ENCODE data around the gene DPCD.

Gene DPCD

DNA sequence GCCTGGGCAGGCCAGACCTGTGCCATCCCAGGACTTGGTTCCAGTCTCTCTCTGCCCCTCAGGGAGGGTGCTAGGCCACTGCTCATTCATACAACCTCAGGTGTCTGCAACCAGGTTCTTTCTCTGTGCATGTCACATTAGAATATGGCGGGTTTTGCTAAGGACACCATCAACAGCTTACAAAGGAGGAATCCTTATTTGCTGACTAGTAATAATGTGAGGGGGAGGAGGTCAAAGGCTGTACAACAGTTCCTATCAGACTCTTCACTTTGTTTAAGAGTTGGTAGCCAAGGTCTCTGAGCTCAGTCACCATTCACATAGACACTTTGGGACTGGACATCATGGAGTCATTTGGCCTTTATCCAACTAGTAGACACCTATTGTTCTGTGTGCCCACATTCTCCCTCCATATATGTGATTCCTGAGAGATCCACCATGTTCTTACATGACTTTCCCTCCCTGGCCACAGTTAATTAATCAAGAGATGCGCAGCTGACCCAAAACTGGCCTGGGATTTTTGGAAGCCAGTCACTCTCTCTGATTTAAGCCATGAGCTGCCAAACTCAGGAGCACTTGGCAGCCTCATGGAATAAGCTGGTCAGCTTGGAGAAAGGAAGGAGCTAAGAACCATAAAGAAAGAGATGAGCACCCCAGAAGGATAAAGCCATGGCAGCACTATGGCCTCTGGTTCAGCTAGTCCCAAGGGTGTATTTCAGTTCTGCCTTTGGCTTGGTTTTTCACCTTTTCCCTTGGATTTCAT lies 51.2 kb downstream of the DPCD start:
- TF ChIP-seq TAF1 (IDR thresholded peaks at IDR 0.05; ENCODE audit: low read depth) (no peak), YY1 (IDR thresholded peaks at IDR 0.05; ENCODE audit: low read depth) (no peak), TCF12 (IDR thresholded peaks at IDR 0.05; ENCODE audit: low read depth) (no peak)

DNA sequence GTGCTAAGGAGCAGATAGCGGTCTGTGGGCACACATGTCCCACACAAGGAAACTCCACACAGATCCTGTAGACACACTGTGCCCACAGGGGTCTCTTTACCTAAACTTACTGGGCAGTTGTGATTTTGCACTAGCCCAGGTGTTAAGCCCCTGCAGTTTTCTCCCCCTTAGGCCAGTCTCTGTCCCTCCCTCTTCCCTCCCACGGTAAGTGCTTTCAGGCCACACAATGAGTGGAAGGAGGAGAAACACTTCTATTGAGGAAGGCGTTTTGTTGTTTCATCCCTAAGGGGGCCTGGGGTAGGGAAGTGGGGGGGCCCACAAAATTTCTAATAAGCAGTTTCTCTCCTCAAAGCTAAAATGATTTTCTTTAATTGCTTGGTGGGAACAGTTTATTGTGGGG lies 55.4 kb downstream of the DPCD start:
- no peak for TF ChIP-seq FOXM1 (IDR thresholded peaks at IDR 0.05; ENCODE audit: borderline replicate concordance, low read depth)
- TF ChIP-seq RAD21 (IDR thresholded peaks at IDR 0.05; ENCODE audit: low read depth): no peak
- TF ChIP-seq, protein P1, sequence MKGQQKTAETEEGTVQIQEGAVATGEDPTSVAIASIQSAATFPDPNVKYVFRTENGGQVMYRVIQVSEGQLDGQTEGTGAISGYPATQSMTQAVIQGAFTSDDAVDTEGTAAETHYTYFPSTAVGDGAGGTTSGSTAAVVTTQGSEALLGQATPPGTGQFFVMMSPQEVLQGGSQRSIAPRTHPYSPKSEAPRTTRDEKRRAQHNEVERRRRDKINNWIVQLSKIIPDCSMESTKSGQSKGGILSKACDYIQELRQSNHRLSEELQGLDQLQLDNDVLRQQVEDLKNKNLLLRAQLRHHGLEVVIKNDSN (IDR thresholded peaks at IDR 0.05): no peak
- TF ChIP-seq EGR1 (IDR thresholded peaks at IDR 0.05): no peak

DNA sequence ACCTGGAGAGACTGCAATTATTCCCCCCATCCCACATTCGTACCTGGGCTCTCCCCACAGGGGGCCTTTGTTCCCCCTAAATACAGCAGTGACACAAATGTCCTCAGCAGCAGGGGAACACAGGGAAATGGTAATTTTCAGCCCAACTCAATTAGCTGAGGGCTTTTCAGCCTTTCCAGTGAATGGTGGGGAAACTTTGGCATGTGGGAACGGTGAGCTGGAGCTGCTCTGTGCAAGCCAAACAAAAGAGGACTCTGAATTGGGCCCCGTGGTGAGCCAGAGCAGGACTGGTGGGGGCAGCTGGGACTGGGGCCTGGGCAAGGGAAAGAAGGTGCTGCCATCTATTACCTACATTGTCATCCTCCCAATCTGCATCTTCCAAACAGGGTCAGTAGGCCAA lies 55.9 kb downstream of the DPCD start:
- no peak for TF ChIP-seq CEBPB (IDR thresholded peaks at IDR 0.05)

DNA sequence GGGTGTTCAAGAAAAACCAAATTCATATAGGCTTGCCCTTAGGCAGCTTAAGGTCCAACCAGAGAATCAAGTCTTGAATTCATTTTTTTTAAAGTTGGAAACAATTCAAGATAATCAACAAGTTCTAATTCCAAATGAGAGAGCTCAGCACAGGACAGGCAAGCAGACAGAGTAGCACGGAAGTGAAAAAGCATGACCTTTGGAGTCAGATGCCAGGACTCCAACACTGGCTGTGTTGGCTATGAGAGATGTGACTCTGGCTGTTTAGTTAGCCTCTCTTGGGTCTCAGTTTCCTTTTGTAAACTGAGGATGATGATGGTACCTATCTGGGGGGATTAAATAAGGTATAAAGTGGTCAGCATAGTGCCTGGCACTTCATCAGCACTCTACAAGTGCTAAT lies 57.5 kb downstream of the DPCD start:
- TF ChIP-seq ZBTB7A (IDR thresholded peaks at IDR 0.05; ENCODE audit: low read depth) (no peak), CREB1 (IDR thresholded peaks at IDR 0.05; ENCODE audit: low read depth) (no peak), RAD21 (IDR thresholded peaks at IDR 0.05; ENCODE audit: low read depth) (no peak), NFIC (IDR thresholded peaks at IDR 0.05) (no peak), TAF1 (IDR thresholded peaks at IDR 0.05; ENCODE audit: low read depth) (no peak), CEBPB (IDR thresholded peaks at IDR 0.05) (no peak), TEAD4 (IDR thresholded peaks at IDR 0.05) (no peak)

DNA sequence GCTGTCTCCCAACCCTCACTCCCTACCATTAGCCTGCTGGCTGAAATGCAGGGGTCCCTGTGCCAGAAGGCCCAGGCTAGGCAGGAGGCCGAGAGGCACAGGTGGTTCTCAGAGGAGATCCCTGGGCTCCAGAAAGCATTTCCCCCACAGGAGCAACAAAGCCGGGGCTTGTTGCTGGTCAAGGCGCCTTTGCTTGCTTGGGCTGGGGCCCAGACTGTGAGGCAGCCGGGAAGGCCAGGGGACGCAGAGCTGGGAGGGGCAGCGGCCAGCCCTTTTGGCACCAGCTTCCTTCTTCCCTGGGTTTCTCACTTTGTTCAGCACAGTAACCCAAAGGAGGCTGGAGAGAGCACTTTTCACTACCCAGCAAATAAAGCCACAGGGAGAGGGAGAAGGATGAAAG lies 58.2 kb downstream of the DPCD start:
- no peak for TF ChIP-seq NFIC (IDR thresholded peaks at IDR 0.05)
- no peak for TF ChIP-seq EGR1 (IDR thresholded peaks at IDR 0.05)
- TF ChIP-seq YY1 (IDR thresholded peaks at IDR 0.05; ENCODE audit: low read depth): no peak
- TF ChIP-seq FOXM1 (IDR thresholded peaks at IDR 0.05; ENCODE audit: borderline replicate concordance, low read depth): no peak
- TF ChIP-seq, protein P2, sequence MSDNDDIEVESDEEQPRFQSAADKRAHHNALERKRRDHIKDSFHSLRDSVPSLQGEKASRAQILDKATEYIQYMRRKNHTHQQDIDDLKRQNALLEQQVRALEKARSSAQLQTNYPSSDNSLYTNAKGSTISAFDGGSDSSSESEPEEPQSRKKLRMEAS (IDR thresholded peaks at IDR 0.05): no peak
- no peak for TF ChIP-seq TAF1 (IDR thresholded peaks at IDR 0.05; ENCODE audit: low read depth)
- TF ChIP-seq, protein P1 (IDR thresholded peaks at IDR 0.05): no peak
- no peak for TF ChIP-seq CREB1 (IDR thresholded peaks at IDR 0.05; ENCODE audit: low read depth)
- TF ChIP-seq ZBTB7A (IDR thresholded peaks at IDR 0.05; ENCODE audit: low read depth): no peak
- TF ChIP-seq CEBPB (IDR thresholded peaks at IDR 0.05): no peak
- no peak for TF ChIP-seq TEAD4 (IDR thresholded peaks at IDR 0.05)
- TF ChIP-seq, protein P3, sequence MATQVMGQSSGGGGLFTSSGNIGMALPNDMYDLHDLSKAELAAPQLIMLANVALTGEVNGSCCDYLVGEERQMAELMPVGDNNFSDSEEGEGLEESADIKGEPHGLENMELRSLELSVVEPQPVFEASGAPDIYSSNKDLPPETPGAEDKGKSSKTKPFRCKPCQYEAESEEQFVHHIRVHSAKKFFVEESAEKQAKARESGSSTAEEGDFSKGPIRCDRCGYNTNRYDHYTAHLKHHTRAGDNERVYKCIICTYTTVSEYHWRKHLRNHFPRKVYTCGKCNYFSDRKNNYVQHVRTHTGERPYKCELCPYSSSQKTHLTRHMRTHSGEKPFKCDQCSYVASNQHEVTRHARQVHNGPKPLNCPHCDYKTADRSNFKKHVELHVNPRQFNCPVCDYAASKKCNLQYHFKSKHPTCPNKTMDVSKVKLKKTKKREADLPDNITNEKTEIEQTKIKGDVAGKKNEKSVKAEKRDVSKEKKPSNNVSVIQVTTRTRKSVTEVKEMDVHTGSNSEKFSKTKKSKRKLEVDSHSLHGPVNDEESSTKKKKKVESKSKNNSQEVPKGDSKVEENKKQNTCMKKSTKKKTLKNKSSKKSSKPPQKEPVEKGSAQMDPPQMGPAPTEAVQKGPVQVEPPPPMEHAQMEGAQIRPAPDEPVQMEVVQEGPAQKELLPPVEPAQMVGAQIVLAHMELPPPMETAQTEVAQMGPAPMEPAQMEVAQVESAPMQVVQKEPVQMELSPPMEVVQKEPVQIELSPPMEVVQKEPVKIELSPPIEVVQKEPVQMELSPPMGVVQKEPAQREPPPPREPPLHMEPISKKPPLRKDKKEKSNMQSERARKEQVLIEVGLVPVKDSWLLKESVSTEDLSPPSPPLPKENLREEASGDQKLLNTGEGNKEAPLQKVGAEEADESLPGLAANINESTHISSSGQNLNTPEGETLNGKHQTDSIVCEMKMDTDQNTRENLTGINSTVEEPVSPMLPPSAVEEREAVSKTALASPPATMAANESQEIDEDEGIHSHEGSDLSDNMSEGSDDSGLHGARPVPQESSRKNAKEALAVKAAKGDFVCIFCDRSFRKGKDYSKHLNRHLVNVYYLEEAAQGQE (IDR thresholded peaks at IDR 0.05; ENCODE audit: low read depth): no peak
- TF ChIP-seq EP300 (IDR thresholded peaks at IDR 0.05; ENCODE audit: borderline replicate concordance): no peak
- no peak for TF ChIP-seq TCF12 (IDR thresholded peaks at IDR 0.05; ENCODE audit: low read depth)
- TF ChIP-seq RAD21 (IDR thresholded peaks at IDR 0.05; ENCODE audit: low read depth): no peak

DNA sequence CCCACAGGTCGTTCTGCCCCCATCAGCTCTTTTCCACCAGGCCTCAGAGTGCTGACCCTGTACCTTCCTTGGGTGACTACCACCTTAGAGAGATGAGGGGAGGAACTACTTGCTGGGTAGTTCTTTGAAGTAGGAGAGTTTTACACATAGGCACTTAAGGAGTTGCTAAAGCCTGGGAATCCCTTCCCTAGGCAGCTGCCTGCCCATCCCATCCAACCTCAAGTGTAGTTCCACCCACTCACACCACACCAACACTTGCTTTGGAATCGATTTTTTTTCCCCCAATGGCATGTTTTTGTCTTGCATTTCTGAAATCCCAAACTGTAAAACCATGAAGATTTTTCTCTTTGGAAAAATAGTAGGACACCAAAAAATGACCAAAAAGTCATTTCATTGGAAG lies 59.1 kb downstream of the DPCD start:
- no peak for TF ChIP-seq ZBTB7A (IDR thresholded peaks at IDR 0.05; ENCODE audit: low read depth)
- TF ChIP-seq FOXM1 (IDR thresholded peaks at IDR 0.05; ENCODE audit: borderline replicate concordance, low read depth): no peak
- no peak for TF ChIP-seq RAD21 (IDR thresholded peaks at IDR 0.05; ENCODE audit: low read depth)
- TF ChIP-seq, protein P1 (IDR thresholded peaks at IDR 0.05): no peak
- no peak for TF ChIP-seq TEAD4 (IDR thresholded peaks at IDR 0.05)
- no peak for TF ChIP-seq YY1 (IDR thresholded peaks at IDR 0.05; ENCODE audit: low read depth)
- no peak for TF ChIP-seq EP300 (IDR thresholded peaks at IDR 0.05; ENCODE audit: borderline replicate concordance)
- TF ChIP-seq NFIC (IDR thresholded peaks at IDR 0.05): no peak
- TF ChIP-seq CREB1 (IDR thresholded peaks at IDR 0.05; ENCODE audit: low read depth): no peak
- TF ChIP-seq, protein P3 (IDR thresholded peaks at IDR 0.05; ENCODE audit: low read depth): no peak
- TF ChIP-seq TCF12 (IDR thresholded peaks at IDR 0.05; ENCODE audit: low read depth): no peak
- no peak for TF ChIP-seq EGR1 (IDR thresholded peaks at IDR 0.05)
- TF ChIP-seq TAF1 (IDR thresholded peaks at IDR 0.05; ENCODE audit: low read depth): no peak
- TF ChIP-seq CEBPB (IDR thresholded peaks at IDR 0.05): no peak
- TF ChIP-seq, protein P2 (IDR thresholded peaks at IDR 0.05): no peak

Measured in Ishikawa (cell line).